GM18517 (cell line): ENCODE data around the gene MLKL.
"Not testable (repeated sequence)": the region's sequence is repeated elsewhere in the genome, so short reads cannot be mapped to it uniquely, and the experiment has no call there.

Experiments
- ATAC-seq: cut with Tn5 transposase; IDR thresholded peaks from one replicate; pipeline ENCODE4 v1.9.1; 2021; ENCODE audit warnings: mild to moderate bottlenecking, moderate library complexity; ENCODE audit not compliant: unreplicated experiment

MLKL gene

DNA sequence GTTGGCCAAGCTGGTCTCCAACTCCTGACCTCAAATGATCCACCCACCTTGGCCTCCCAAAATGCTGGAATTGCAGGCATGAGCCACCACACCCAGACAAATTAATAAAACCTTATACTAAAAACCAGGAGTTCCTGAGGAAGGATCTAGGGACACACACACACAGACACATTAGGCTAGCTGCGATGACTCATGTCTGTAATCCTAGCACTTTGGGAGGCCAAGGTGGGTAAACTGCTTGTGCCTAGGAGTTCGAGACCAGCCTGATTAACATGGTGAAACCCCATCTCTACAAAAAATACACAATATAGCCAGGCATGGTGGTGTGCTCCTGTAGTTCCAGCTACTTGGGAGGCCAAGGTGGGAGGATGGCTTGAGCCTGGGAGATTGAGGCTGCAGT, 47.8 kb downstream of the MLKL start:
- not testable (repeated sequence) for ATAC-seq

DNA sequence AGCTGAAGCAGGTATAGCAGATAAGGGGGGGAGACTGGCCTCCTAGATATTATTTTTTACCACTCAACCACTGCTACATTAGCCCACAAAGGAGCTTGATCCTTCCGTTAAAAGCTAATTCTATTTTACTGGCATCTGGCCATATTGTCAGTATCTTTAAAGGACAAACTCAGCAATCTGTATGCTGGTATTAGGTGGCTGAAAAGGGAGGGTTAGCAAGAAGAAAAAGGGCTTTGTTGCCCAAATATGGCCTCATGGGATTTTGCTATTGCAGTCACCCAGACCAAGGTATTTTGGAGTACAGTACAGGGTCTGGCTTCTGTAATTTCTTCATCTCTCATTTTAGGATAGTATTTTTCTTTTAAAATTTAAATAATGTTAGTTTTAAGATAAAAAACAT, 48.4 kb downstream of the MLKL start:
- ATAC-seq: no peak

DNA sequence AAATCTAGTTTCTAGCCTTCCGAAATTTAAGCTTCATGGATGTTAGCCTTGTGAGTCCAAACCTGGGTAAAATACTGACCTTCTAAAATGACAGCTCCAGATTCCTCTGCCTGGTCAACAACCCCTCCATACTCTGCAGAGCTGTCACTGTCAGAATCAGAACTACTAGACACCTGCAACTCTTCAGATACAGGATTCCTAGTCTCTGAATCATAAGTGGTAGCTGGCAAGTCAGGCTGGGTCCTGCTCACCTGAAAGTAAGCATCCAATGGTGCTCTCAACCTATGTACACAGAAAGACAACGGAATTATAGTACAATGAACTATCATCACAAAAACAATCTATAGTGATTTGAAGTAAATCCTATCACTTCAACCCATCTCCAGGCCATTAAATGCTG, 48.8 kb downstream of the MLKL start:
- ATAC-seq: no peak

DNA sequence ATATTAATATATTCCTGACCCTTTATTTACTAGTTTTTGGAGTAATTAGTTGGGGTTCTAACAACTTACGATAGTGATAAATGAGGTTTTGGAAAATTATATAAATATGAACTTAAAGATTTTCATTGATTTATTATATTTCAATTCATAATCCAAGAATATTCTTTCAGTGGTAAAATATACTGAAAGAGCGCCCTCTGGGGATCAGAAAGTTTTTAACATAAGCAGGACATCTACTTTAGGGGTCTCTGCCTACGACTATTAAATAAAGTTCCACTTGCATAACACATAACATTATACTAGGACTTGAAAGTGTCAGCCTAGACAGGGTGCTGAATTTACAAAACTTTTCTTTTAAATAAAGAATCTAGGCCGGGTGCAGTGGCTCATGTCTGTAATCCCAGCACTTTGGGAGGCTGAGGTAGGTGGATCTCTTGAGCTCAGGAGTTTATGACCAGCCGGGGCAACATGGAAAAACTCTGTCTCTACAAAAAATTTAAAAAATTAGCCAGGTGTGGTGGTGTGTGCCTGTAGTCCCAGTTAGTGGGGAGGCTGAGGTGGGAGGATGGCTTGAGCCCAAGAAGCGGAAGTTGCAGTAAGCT, 49.6 kb downstream of the MLKL start:
- ATAC-seq: no peak

DNA sequence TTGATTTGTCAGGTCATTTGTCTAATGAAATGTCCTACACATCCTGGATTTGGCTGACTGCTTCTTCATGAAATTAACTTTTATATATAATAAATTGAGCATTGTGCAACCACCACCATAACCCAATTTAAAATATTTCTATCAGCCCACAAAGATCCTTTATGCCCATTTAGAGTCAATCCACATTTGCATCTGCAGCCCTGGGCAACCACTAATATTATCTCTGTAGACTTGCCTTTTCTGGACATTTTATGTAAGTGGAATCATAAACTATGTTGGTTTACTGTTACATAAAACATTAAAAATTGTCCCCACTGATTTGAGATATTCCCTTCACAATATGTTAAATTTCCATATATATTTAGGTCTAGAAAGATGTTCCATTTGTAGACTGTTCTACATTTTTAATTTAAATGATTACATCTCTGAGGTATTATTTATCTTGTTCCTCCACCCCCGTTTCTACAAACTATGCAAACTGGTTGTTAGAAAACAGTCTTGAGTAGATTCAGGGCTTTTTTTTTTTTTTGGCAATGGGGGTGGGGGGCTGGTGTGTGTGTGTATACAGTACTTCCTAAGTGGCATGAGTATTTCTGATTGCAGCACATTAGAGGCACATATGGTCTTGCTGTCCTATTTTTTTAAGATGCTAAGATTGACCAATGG, 50.7 kb downstream of the MLKL start:
- ATAC-seq: no peak

DNA sequence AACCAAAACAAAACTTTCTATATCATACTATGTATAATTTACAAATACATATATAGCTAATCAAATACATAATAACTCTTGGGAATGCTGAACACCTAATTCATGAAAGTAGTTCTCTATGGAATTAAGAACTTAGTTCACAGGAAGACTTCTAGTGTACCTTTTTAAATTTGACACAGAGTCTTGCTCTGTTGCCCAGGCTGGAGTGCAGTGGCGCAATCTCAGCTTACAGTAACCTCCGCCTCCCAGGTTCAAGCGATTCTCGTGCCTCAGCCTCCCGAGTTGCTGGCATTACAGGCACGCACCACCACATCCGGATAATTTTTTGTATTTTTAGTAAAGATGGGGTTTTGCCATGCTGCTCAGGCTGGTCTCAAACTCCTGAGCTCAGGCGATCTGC, 58.7 kb downstream of the MLKL start:
- no peak for ATAC-seq

DNA sequence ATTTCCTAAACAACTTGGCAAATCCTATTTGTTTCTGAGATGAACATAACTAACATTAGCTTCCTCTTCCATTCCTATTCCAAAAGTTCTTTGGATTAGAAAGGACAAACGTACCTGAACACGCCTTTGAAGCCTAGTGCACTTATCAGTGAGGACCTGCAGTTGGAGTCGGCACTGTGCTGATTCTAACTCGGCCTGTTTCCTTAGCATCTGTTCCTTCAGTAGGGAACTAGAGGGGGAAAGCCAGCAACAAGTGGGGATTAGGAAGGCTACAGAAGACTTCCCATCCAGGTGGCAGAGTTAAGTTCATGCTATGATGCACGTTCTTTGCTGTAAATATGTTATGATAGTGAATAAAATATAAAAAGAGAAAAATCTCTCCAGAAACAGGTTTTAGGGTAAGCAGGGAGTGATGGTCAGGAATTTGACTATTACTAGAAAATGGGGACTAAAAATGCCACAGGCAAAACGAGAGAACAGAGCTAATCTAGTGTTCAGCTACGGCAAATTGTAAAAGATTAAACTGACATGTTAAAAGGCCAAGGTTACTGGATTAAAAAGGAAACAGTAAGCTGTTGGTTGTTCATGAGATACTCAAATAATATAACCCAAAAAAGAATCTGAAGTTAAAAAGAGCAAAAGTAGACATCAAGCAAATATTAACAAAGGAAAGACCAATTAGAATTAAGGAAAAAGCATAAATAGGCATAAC, 62.8 kb downstream of the MLKL start:
- ATAC-seq: no peak

DNA sequence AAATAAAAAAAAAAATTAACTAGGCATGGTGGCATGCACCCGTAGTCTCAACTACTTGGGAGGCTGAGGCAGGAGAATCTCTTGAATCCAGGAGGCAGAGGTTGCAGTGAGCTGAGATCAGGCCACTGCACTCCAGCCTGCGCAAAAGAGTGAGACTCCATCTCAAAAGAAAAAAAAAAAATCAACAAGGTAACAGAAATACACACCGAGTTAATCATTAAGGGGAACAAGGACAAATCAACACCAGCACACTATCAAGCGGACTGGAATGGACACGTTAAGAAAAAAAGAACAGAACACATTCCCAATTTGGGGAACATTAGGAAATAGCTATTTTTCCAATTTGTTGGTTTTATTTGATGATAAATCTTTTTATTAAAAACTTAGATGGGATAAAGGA, 65.4 kb downstream of the MLKL start:
- ATAC-seq: no peak

DNA sequence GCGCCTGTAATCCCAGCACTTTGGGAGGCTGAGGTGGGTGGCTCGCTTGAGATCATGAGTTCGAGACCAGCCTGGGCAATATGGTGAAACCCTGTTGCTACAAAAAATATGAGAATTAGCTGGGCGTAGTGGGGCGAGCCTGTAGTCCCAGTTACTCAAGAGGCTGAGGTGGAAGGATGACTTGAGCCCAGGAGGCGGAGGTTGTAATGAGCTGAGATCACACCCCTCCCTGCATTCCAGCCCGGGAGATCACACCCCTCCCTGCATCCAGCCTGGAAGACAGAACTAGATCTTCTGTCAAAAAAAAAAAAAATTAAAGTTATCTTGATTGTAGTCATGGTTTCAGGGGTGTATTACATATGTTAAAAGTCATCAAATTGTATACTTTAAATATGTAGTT, 67.0 kb downstream of the MLKL start:
- ATAC-seq: no peak

DNA sequence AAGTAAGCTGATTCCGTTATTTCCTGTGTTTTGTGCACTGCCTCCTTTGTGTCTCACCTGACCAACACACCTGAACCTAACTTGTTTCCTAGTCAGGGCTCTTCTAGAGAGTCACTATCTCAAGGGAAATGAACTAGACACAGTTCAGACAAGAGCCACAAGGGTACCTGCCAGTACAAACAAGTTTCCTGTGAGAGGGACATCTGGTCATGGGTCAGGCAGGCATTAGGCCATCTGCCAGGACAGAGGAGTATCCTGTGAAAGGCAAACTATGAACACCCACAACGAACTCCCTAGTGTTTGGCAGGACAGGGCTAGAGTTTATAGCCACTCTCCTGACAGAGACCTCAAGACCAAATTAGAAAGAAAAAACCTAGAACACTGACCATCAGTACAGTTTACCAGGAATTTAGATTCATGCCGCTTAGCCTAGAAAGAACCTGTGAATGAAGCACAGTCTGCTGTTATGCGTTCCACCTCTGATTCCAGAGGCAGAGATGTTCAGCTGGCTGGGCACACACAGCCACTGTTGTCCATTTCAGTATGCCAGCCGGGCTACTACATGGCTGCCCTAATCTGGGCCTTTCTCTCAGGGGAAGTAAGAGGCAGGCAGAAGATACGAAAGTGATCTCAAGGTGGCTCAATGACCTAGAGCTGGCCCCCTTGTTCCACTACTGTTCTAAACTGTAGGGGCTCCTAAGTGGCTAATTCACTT, 73.0 kb downstream of the MLKL start:
- ATAC-seq: no peak

DNA sequence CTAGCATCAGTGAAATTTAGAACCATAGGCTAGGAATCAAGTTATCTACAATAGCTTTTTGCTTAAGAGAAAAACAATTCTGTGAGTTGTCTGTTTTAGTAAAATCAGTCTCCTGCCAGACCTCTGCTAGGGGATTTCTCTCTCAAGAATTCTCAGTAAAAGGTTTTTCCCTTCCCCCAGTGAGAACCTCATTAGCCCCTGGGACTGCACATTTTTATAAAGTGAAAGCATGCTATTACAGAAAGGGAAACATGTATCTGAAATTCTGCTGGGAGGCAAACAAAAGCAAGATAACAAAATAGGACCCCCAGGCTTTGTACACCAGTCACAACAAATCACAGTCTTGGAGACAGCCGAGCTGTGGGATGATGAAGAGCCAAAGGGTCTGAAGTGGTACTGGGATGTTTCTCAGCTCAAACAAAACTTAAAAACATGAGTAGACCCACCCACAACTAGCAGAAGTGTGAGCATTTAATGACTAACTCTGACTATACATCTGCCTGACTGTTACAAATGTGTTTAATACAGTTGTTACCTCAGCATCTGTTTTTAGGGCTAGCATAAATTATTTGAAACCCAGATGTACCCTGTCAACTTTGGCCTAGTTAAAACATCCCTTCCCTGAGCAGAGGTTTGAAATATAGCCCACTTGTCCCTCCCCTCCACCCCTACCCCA, 73.8 kb downstream of the MLKL start:
- no peak for ATAC-seq

DNA sequence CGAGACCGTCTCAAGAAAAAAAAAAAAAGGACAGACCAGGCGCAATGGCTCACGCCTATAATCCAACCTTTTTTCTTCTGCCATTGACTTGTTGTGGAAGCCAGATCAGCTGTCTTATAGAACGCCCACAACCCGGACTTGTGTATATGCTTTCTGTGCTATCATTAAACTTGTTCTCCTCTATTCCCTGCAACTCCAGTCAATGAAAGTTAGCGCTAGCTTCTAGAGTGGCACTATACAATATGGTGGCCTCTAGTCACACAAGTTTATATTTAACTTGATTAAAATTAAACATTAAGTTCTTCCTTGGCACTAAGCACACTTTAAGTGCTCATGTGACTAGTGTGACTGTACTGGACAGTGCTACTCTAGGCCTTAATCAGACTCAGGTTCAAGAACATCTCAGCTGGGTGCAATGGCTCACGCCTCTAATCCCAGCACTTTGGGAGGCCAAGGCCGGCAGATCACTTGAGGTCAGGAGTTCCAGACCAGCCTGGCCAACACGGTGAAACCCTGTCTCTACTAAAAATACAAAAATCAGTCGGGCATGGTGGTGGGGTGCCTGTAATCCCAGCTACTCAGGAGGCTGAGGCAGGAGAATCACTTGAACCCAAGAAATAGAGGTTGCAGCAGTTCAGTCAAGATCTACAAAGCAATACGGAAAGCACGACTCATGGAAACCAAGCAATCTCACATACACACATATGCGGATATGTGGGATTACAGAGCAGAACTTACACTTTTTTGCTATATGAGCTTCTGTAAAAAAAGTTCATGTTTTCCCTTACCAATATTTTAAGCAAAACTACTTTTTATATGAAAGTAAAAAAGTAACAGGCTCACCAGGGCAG, 74.9 kb downstream of the MLKL start:
- ATAC-seq: no peak

DNA sequence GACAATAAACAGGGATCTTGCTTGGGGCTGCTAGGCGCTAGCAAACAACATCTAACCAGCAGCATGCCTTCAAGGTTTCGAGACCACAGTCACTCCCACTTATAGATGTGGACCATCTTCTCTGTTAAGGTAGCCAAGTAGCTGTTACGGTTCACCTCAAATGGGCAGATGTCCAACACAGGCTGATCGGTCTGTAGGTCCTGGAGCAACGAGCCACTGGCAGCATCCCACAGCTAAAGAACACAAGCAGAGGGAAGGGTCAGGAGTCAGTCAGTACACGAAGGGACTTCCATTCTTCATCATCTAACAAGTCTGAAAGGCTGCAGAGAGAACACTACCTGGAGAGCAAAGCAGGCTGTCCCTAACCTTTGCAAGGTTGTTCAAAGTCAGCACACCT, 76.8 kb downstream of the MLKL start:
- ATAC-seq: no peak

DNA sequence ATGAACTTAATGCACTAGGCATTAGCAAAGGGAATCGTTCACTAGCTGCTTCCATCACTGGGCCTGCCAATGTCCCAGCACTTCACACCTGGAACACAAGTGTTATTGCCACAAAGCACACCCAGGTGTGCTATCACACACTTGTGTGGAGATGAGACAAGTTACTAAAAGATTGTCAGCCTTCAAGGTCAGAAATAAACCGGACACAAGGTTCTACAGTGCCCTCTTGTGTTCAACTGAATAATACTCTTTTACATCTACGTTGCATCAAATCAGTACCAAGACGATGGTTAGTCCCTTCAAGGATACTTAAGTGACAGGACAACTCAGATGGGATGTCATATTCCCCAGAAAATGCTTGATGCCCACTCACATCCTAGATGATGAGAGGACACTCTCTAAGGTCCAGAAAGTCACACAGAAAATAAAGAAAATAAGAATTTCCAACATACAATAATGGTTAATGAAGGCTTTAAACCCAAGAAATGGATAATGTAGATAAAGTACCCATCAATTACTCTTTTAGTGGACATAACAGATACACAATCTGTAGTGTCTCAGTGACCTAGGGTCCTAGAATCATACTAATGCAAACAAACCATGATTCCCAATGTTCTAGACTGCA, 77.3 kb downstream of the MLKL start:
- ATAC-seq: no peak

DNA sequence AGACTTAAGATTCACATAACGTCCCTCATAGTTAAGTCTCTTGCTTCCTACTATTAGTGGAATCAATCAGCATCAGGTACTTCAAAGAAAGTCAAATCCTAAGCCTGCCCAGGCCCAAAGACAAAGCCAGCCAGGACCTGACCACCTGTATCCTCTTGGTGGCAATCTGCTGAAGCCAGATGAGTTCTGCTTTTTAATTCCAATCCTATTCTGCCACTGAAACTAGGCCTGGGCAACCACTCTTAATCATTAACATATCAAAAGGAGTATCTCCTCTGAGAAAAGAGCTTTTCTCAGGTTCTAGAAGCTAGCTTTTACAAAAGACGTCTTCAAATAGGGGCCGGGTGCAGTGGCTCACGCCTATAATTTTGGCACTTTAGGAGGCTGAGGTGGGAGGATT, 78.7 kb downstream of the MLKL start:
- no peak for ATAC-seq
